ENCODE measurements around the gene MAPK1. TPM values are rescaled to one million over a fixed set of nuclear protein-coding genes. Genes with fewer than 3 reads are reported as not detected.
A peak's percentile ranks its signal among the peaks of the same experiment; 100 is the strongest.
"Not testable (repeated sequence)": the region's sequence is repeated elsewhere in the genome, so short reads cannot be mapped to it uniquely, and the experiment has no call there.

MAPK1 gene
- total RNA-seq, 4 donors from 2014 or later, result 36.0 to 57.6 (median 45.0) TPM

DNA sequence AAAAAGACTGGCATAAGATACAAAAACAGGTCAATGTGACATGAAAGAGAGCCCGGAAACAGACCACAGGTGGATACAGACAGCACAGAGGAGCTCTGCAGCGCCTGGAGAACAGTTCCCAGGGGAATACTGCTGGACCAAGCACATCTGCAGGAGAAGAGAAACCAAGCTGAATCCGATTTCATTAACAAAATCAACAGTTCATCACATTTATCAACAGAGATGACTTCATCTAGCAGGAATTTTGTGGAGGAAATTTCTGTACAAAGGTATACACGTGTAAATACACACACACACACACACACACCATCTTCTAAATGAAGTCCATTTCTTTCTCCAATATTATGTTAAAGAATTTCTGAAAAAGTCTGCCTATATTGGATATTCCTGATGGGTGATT is 148.9 kb downstream of the MAPK1 start:
- 53 to 60% methylated on average over 4 of the region's 4 CpGs for WGBS, 2 donors
- Histone ChIP-seq H3K4me3 (no peak overlapping the region), H3K27ac (no peak overlapping the region), H3K27me3 (no peaks in the 10 kb centered on the region), H3K9me3 (no peaks in the 10 kb centered on the region), H3K4me1 (peaks cover 0 to under 1% (median 0%) of the 10 kb centered on the region in 3 donors), H3K36me3 (no peaks in the 10 kb centered on the region)
- no peak for DNase-seq
- TF ChIP-seq CTCF (IDR thresholded peaks at IDR 0.05) (no peak), POLR2A (IDR thresholded peaks at IDR 0.05) (no peak)
- intact Hi-C loops (cut with DNase I), result no loop called here

- H3K27me3 ChIP-seq; H3K4me3 ChIP-seq; DNase-seq; intact Hi-C loops (cut with DNase I); H3K9me3 ChIP-seq; H3K4me1 ChIP-seq; H3K36me3 ChIP-seq; H3K27ac ChIP-seq: not testable (repeated sequence)
- 76 to 83% methylated on average over 11 to 12 of the region's 15 CpGs for WGBS, 2 donors
These were observed 150.9 kb downstream of the MAPK1 start for GRCh38 chr22:21716395-21717122.

- Histone ChIP-seq H3K9me3 (no peaks in the 10 kb centered on the region), H3K36me3 (no peaks in the 10 kb centered on the region), H3K4me1 (peaks cover 0 to 13% (median 3%) of the 10 kb centered on the region in 3 donors), H3K4me3 (no peak overlapping the region), H3K27ac (no peak overlapping the region), H3K27me3 (no peaks in the 10 kb centered on the region)
- TF ChIP-seq CTCF (IDR thresholded peaks at IDR 0.05) (no peak), POLR2A (IDR thresholded peaks at IDR 0.05) (no peak)
- 34 to 60% methylated on average over 3 of the region's 3 CpGs for WGBS, 2 donors
- no peak for DNase-seq
- intact Hi-C loops (cut with DNase I), result loop anchor here (5.0 kb wide), 2 partner anchors 223 to 238 kb away; partner anchors contain the start of gene PPM1F
These were observed 152.7 kb downstream of the MAPK1 start for GRCh38 chr22:21714786-21715185.

- Histone ChIP-seq H3K4me1 (peaks cover 0 to 16% (median 3%) of the 10 kb centered on the region in 3 donors), H3K27ac (no peak overlapping the region), H3K9me3 (no peaks in the 10 kb centered on the region), H3K27me3 (no peaks in the 10 kb centered on the region), H3K36me3 (no peaks in the 10 kb centered on the region), H3K4me3 (no peak overlapping the region)
- intact Hi-C loops (cut with DNase I), result loop anchor here (5.0 kb wide), 2 partner anchors 223 to 238 kb away; partner anchors contain the start of gene PPM1F
- no peak for DNase-seq
- TF ChIP-seq CTCF (IDR thresholded peaks at IDR 0.05) (no peak), POLR2A (IDR thresholded peaks at IDR 0.05) (no peak)
- WGBS, 2 donors, result 75 to 87% methylated on average over 12 to 14 of the region's 32 CpGs
These were observed 153.2 kb downstream of the MAPK1 start for GRCh38 chr22:21714059-21714770.

DNA sequence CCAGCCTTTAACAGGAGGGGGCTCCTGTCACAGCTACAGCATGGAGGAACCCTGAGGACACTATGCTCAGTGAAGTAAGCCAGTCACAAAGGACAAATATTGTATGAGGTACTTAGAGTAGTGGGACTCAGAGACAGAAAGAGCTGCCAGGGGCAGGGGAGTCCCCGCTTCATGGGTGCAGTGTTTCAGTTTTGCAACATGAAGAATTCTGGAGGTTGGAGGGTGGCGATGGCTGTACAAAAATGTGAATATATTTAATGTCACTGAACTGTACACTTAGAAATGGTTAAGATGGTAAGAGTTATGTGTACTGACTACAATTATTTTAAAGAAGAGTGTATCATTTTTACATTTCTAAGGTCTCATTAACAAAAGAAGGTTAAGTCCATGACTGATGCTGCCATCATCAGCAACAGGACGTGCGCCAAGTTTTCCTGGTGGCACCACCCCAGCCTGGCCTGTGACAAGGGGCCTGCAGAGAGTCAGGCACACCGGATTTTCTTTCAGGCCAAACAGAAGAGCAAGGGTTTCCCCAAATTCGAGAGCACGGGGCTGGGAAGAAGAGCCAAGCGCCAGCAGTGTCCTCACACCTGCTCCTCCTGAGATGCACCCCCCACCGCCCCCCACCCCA is 153.9 kb downstream of the MAPK1 start:
- no peak for DNase-seq
- Histone ChIP-seq H3K36me3 (no peaks in the 10 kb centered on the region), H3K4me1 (peaks cover 0 to 16% (median 3%) of the 10 kb centered on the region in 3 donors), H3K27ac (no peak overlapping the region), H3K9me3 (no peaks in the 10 kb centered on the region), H3K4me3 (peak overlapping the region in 1 of 4 donors; percentile 6), H3K27me3 (no peaks in the 10 kb centered on the region)
- 62 to 68% methylated on average over 5 to 6 of the region's 9 CpGs for WGBS, 2 donors
- TF ChIP-seq CTCF (IDR thresholded peaks at IDR 0.05) (no peak), POLR2A (IDR thresholded peaks at IDR 0.05) (no peak)
- intact Hi-C loops (cut with DNase I), result loop anchor here (5.0 kb wide), 2 partner anchors 224 to 239 kb away; partner anchors contain the start of gene PPM1F

Measured in esophagus squamous epithelium (tissue), 5 donors.